ENCODE measurements around the gene ALDOB. TPM values are rescaled to one million over a fixed set of nuclear protein-coding genes. Genes with fewer than 3 reads are reported as not detected.
A peak's percentile ranks its signal among the peaks of the same experiment; 100 is the strongest.

The ALDOB gene
- total and polyA plus RNA-seq, 2 experiments from 2014 or later, result not detected

- TF ChIP-seq ZNF462 (CRISPR knock-in tag; IDR thresholded peaks at IDR 0.05) (no peak), CREB1 (CRISPR knock-in tag; IDR thresholded peaks at IDR 0.05; ENCODE audit: low read depth) (no peak), JUNB (IDR thresholded peaks at IDR 0.05; ENCODE audit: unreplicated experiment) (no peak), REST (IDR thresholded peaks at IDR 0.05; ENCODE audit: unreplicated experiment) (no peak), EZH2phosphoT487 (IDR thresholded peaks at IDR 0.05; ENCODE audit: unreplicated experiment) (no peak), POLR2AphosphoS5 (IDR thresholded peaks at IDR 0.05; ENCODE audit: low read depth) (no peak)
Measured at GRCh38 chr9:101478906-101479305, 43.3 kb upstream of the ALDOB start (continued).

- no peaks in the 10 kb centered on the region for H3F3A ChIP-seq (replicated peaks; ENCODE audit: low read depth)
- H3K27ac Mint-ChIP-seq, result no peak overlapping the region
- no peak overlapping the region for H3K4me2 ChIP-seq
- no peak overlapping the region for H2AFZ ChIP-seq
- no peaks in the 10 kb centered on the region for H3K27me3 ChIP-seq (ENCODE audit: insufficient read depth)
- peak; percentile 54 for ATAC-seq
- peaks cover 4% of the 10 kb centered on the region; the same call in 1 of the 2 replicates for H4K20me1 ChIP-seq (replicated peaks; ENCODE audit: insufficient read depth)
- H3K36me3 Mint-ChIP-seq (ENCODE audit: low read depth), result peaks cover 27% of the 10 kb centered on the region
- peaks cover 3% of the 10 kb centered on the region for H3K27me3 Mint-ChIP-seq (ENCODE audit: insufficient read depth, low read depth, poor library complexity)
- peaks cover 33% of the 10 kb centered on the region for H3K4me1 Mint-ChIP-seq
- no peaks in the 10 kb centered on the region; the same call in 1 of the 2 replicates for H3K9me2 ChIP-seq (ENCODE audit: insufficient read depth)
- peaks cover 24% of the 10 kb centered on the region for H3K79me2 ChIP-seq (replicated peaks; ENCODE audit: insufficient read depth)
- H3K4me3 Mint-ChIP-seq, result no peak overlapping the region
- no peak for TF ChIP-seq ETS1 (IDR thresholded peaks at IDR 0.05)
- peak; percentile 30; a peak in 3 of 4 replicates for TF ChIP-seq CTCF (conservative IDR thresholded peaks at IDR 0.05; ENCODE audit: low read depth in 2 of 2)
- H3K36me3 ChIP-seq (ENCODE audit: insufficient read depth), result no peaks in the 10 kb centered on the region
- H3K4me1 ChIP-seq (ENCODE audit: insufficient read depth), result peaks cover 19% of the 10 kb centered on the region
- no peak overlapping the region for H3K4me3 ChIP-seq
- DNase-seq (ENCODE audit: low spot score), result peak; percentile 24
- H3K27ac ChIP-seq (ENCODE audit: low read depth), result no peak overlapping the region
- no peaks in the 10 kb centered on the region for H3K9me3 Mint-ChIP-seq
Measured at GRCh38 chr9:101478444-101478843, 42.9 kb upstream of the ALDOB start.
